Measurements from ENCODE around the gene PDE3A. TPM values are rescaled to one million over a fixed set of nuclear protein-coding genes. Genes with fewer than 3 reads are reported as not detected.

The PDE3A gene
- total and polyA plus RNA-seq, 2 donors from 2014 or later: 3.3 to 18.3 TPM

- no peak overlapping the region for H3K9ac ChIP-seq (ENCODE audit: low read length in 3 of 3)
- no peak for FAIRE-seq
Measured at GRCh38 chr12:20477672-20478071, 109.3 kb downstream of the PDE3A start.

GRCh38 chr12:20482491-20483054 lies 114.2 kb downstream of the PDE3A start:
- no peak for FAIRE-seq
- DNase-seq: peak in 1 of 5 donors; percentile 51

More at GRCh38 chr12:20477672-20478071, 109.3 kb downstream of the PDE3A start:
- Histone ChIP-seq H3K9me3 (ENCODE audit: control insufficient read depth in 2 of 3, insufficient read depth in 1 of 3, low read length in 3 of 3) (no peaks in the 10 kb centered on the region), H3K27ac (ENCODE audit: low read depth in 2 of 2, low read length in 2 of 2) (no peak overlapping the region), H3K27me3 (ENCODE audit: control insufficient read depth, insufficient read depth, low read length) (no peaks in the 10 kb centered on the region), H3K4me3 (ENCODE audit: low read length in 3 of 3) (no peak overlapping the region), H3K4me1 (ENCODE audit: control insufficient read depth in 2 of 3, insufficient read depth in 2 of 3, low read depth in 1 of 3, low read length in 3 of 3) (no peaks in the 10 kb centered on the region), H3K36me3 (ENCODE audit: control insufficient read depth in 2 of 3, insufficient read depth in 3 of 3, low read length in 3 of 3) (no peaks in the 10 kb centered on the region)
- intact Hi-C loops (cut with DNase I): no loop called here
- no peak for TF ChIP-seq CTCF (IDR thresholded peaks at IDR 0.05; ENCODE audit: borderline replicate concordance, extremely low read depth, insufficient read depth)
- DNase-seq: peak in 1 of 5 donors; percentile 74

GRCh38 chr12:20483776-20484175 lies 115.4 kb downstream of the PDE3A start:
- no peak overlapping the region for H3K4me3 ChIP-seq (ENCODE audit: low read length in 3 of 3)
- DNase-seq: no peak
- H3K27ac ChIP-seq (ENCODE audit: low read depth in 2 of 2, low read length in 2 of 2): no peak overlapping the region
- intact Hi-C loops (cut with DNase I): no loop called here
- no peaks in the 10 kb centered on the region for H3K4me1 ChIP-seq (ENCODE audit: control insufficient read depth in 2 of 3, insufficient read depth in 2 of 3, low read depth in 1 of 3, low read length in 3 of 3)
- no peaks in the 10 kb centered on the region for H3K9me3 ChIP-seq (ENCODE audit: control insufficient read depth in 2 of 3, insufficient read depth in 1 of 3, low read length in 3 of 3)
- H3K27me3 ChIP-seq (ENCODE audit: control insufficient read depth, insufficient read depth, low read length): no peaks in the 10 kb centered on the region
- no peak for TF ChIP-seq CTCF (IDR thresholded peaks at IDR 0.05; ENCODE audit: borderline replicate concordance, extremely low read depth, insufficient read depth)
- H3K36me3 ChIP-seq (ENCODE audit: control insufficient read depth in 2 of 3, insufficient read depth in 3 of 3, low read length in 3 of 3): no peaks in the 10 kb centered on the region
- FAIRE-seq: no peak
- no peak overlapping the region for H3K9ac ChIP-seq (ENCODE audit: low read length in 3 of 3)

More at GRCh38 chr12:20482491-20483054, 114.2 kb downstream of the PDE3A start:
- Histone ChIP-seq H3K27ac (ENCODE audit: low read depth in 2 of 2, low read length in 2 of 2) (no peak overlapping the region), H3K4me3 (ENCODE audit: low read length in 3 of 3) (no peak overlapping the region), H3K9me3 (ENCODE audit: control insufficient read depth in 2 of 3, insufficient read depth in 1 of 3, low read length in 3 of 3) (no peaks in the 10 kb centered on the region), H3K27me3 (ENCODE audit: control insufficient read depth, insufficient read depth, low read length) (no peaks in the 10 kb centered on the region), H3K4me1 (ENCODE audit: control insufficient read depth in 2 of 3, insufficient read depth in 2 of 3, low read depth in 1 of 3, low read length in 3 of 3) (no peaks in the 10 kb centered on the region), H3K9ac (ENCODE audit: low read length in 3 of 3) (no peak overlapping the region), H3K36me3 (ENCODE audit: control insufficient read depth in 2 of 3, insufficient read depth in 3 of 3, low read length in 3 of 3) (no peaks in the 10 kb centered on the region)
- intact Hi-C loops (cut with DNase I): no loop called here
- TF ChIP-seq CTCF (IDR thresholded peaks at IDR 0.05; ENCODE audit: borderline replicate concordance, extremely low read depth, insufficient read depth): no peak

DNA sequence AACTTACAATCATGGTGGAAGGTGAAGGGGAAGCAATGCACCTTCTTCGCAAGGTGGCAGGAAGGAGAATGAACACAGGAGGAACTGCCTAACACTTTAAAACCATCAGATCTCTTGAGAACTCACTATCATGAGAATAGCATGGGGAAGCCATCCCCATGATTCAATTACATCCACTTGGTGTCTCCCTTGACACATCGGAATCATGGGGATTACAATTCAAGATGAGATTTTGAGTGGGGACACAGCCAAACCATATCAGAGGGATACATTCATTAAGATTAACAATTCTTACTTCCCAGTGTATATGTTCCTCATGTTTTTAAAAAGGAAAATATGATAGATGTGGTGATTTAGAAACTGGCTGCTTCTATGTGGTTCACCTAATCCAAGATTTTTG lies 117.9 kb downstream of the PDE3A start:
- Histone ChIP-seq H3K4me3 (ENCODE audit: low read length in 3 of 3) (no peak overlapping the region), H3K9ac (ENCODE audit: low read length in 3 of 3) (no peak overlapping the region), H3K27me3 (ENCODE audit: control insufficient read depth, insufficient read depth, low read length) (no peaks in the 10 kb centered on the region), H3K9me3 (ENCODE audit: control insufficient read depth in 2 of 3, insufficient read depth in 1 of 3, low read length in 3 of 3) (no peaks in the 10 kb centered on the region), H3K27ac (ENCODE audit: low read depth in 2 of 2, low read length in 2 of 2) (no peak overlapping the region), H3K36me3 (ENCODE audit: control insufficient read depth in 2 of 3, insufficient read depth in 3 of 3, low read length in 3 of 3) (no peaks in the 10 kb centered on the region), H3K4me1 (ENCODE audit: control insufficient read depth in 2 of 3, insufficient read depth in 2 of 3, low read depth in 1 of 3, low read length in 3 of 3) (no peaks in the 10 kb centered on the region)
- no peak for FAIRE-seq
- intact Hi-C loops (cut with DNase I): no loop called here
- DNase-seq: no peak
- TF ChIP-seq CTCF (IDR thresholded peaks at IDR 0.05; ENCODE audit: borderline replicate concordance, extremely low read depth, insufficient read depth): no peak

Measured in kidney (tissue), 14 donors.